Skeletal muscle satellite cell (primary cell): ENCODE measurements around the gene ST3GAL4.

ENCODE experiments used
- H3K27me3 ChIP-seq: 2 replicates; pipeline ENCODE4 v1.7.0; 2013; ENCODE audit warnings: low read length; ENCODE audit not compliant: control insufficient read depth, insufficient read depth
- H3K36me3 ChIP-seq: 2 replicates; pipeline ENCODE4 v1.7.0; 2013; ENCODE audit warnings: mild to moderate bottlenecking, control low read depth, low read length; ENCODE audit not compliant: insufficient read depth
- H3K4me1 ChIP-seq: 2 replicates; pipeline ENCODE4 v1.7.0; 2013; ENCODE audit warnings: low read length; ENCODE audit not compliant: control insufficient read depth, insufficient read depth
- H3K4me2 ChIP-seq: 2 replicates; pipeline ENCODE4 v1.7.0; 2013; ENCODE audit warnings: mild to moderate bottlenecking, low read length
- H3K4me3 ChIP-seq: 2 replicates; pipeline ENCODE4 v1.7.0; 2013; ENCODE audit warnings: low read length
- H3K9ac ChIP-seq: 2 replicates; pipeline ENCODE4 v1.7.0; 2013; ENCODE audit warnings: mild to moderate bottlenecking, low read depth, low read length, moderate library complexity
- H3K9me3 ChIP-seq: replicated peaks from 2 replicates; pipeline ENCODE4 v1.7.0; 2013; ENCODE audit warnings: mild to moderate bottlenecking, control low read depth, low read length

The ST3GAL4 gene

GRCh38 chr11:126424471-126425039 lies 69.1 kb downstream of the ST3GAL4 start:
- Histone ChIP-seq H3K4me1 (no peaks in the 10 kb centered on the region), H3K9ac (no peak overlapping the region), H3K27me3 (no peaks in the 10 kb centered on the region), H3K4me3 (no peak overlapping the region), H3K36me3 (no peaks in the 10 kb centered on the region), H3K4me2 (no peak overlapping the region), H3K9me3 (no peaks in the 10 kb centered on the region)

GRCh38 chr11:126426106-126426505 lies 70.6 kb downstream of the ST3GAL4 start:
- Histone ChIP-seq H3K36me3 (no peaks in the 10 kb centered on the region), H3K4me3 (no peak overlapping the region)

GRCh38 chr11:126426820-126427749 lies 71.6 kb downstream of the ST3GAL4 start:
- no peaks in the 10 kb centered on the region for H3K36me3 ChIP-seq
- H3K4me2 ChIP-seq = no peak overlapping the region
- H3K9ac ChIP-seq = no peak overlapping the region
- H3K4me3 ChIP-seq = no peak overlapping the region
- no peaks in the 10 kb centered on the region for H3K27me3 ChIP-seq
- H3K4me1 ChIP-seq = peaks cover 17% of the 10 kb centered on the region
- H3K9me3 ChIP-seq = no peaks in the 10 kb centered on the region

More at GRCh38 chr11:126426106-126426505, 70.6 kb downstream of the ST3GAL4 start:
- Histone ChIP-seq H3K27me3 (no peaks in the 10 kb centered on the region), H3K4me2 (no peak overlapping the region), H3K4me1 (peaks cover 8% of the 10 kb centered on the region), H3K9ac (no peak overlapping the region), H3K9me3 (no peaks in the 10 kb centered on the region)

GRCh38 chr11:126430581-126431335 lies 75.3 kb downstream of the ST3GAL4 start:
- Histone ChIP-seq H3K36me3 (no peaks in the 10 kb centered on the region), H3K9ac (peak overlapping the region; percentile 66), H3K4me3 (peak overlapping the region; percentile 20), H3K9me3 (no peaks in the 10 kb centered on the region), H3K27me3 (no peaks in the 10 kb centered on the region), H3K4me1 (peaks cover 24% of the 10 kb centered on the region), H3K4me2 (no peak overlapping the region)

- peak overlapping the region; percentile 28 for H3K4me3 ChIP-seq
Measured at GRCh38 chr11:126431401-126432064, 76.0 kb downstream of the ST3GAL4 start.

GRCh38 chr11:126432065-126432461 lies 76.6 kb downstream of the ST3GAL4 start:
- peak overlapping the region; percentile 28 for H3K4me3 ChIP-seq
- H3K36me3 ChIP-seq = no peaks in the 10 kb centered on the region
- peaks cover 24% of the 10 kb centered on the region for H3K4me1 ChIP-seq
- peak overlapping the region; percentile 22 for H3K4me2 ChIP-seq
- H3K9ac ChIP-seq = peak overlapping the region; percentile 66
- no peaks in the 10 kb centered on the region for H3K9me3 ChIP-seq
- H3K27me3 ChIP-seq = no peaks in the 10 kb centered on the region

More at GRCh38 chr11:126431401-126432064, 76.0 kb downstream of the ST3GAL4 start:
- Histone ChIP-seq H3K36me3 (no peaks in the 10 kb centered on the region), H3K4me1 (peaks cover 24% of the 10 kb centered on the region), H3K9me3 (no peaks in the 10 kb centered on the region), H3K4me2 (peak overlapping the region; percentile 33), H3K9ac (peak overlapping the region; percentile 66), H3K27me3 (no peaks in the 10 kb centered on the region)

- Histone ChIP-seq H3K4me1 (peaks cover 24% of the 10 kb centered on the region), H3K4me3 (no peak overlapping the region), H3K9ac (no peak overlapping the region), H3K36me3 (no peaks in the 10 kb centered on the region), H3K4me2 (no peak overlapping the region), H3K27me3 (no peaks in the 10 kb centered on the region), H3K9me3 (no peaks in the 10 kb centered on the region)
Measured at GRCh38 chr11:126432525-126432924, 77.0 kb downstream of the ST3GAL4 start.

- H3K4me1 ChIP-seq = peaks cover 24% of the 10 kb centered on the region
- no peak overlapping the region for H3K9ac ChIP-seq
- no peaks in the 10 kb centered on the region for H3K27me3 ChIP-seq
- no peaks in the 10 kb centered on the region for H3K36me3 ChIP-seq
- H3K4me2 ChIP-seq = no peak overlapping the region
- no peak overlapping the region for H3K4me3 ChIP-seq
- no peaks in the 10 kb centered on the region for H3K9me3 ChIP-seq
Measured at GRCh38 chr11:126433244-126433846, 77.9 kb downstream of the ST3GAL4 start.

GRCh38 chr11:126433989-126434949 lies 78.8 kb downstream of the ST3GAL4 start:
- H3K9ac ChIP-seq = no peak overlapping the region
- no peak overlapping the region for H3K4me2 ChIP-seq
- H3K4me3 ChIP-seq = no peak overlapping the region
- no peaks in the 10 kb centered on the region for H3K36me3 ChIP-seq
- H3K27me3 ChIP-seq = no peaks in the 10 kb centered on the region
- peaks cover 24% of the 10 kb centered on the region for H3K4me1 ChIP-seq
- H3K9me3 ChIP-seq = no peaks in the 10 kb centered on the region

GRCh38 chr11:126434950-126435335 lies 79.5 kb downstream of the ST3GAL4 start:
- H3K27me3 ChIP-seq = no peaks in the 10 kb centered on the region
- no peak overlapping the region for H3K4me3 ChIP-seq
- no peak overlapping the region for H3K9ac ChIP-seq
- no peaks in the 10 kb centered on the region for H3K36me3 ChIP-seq
- no peaks in the 10 kb centered on the region for H3K9me3 ChIP-seq
- peaks cover 24% of the 10 kb centered on the region for H3K4me1 ChIP-seq
- no peak overlapping the region for H3K4me2 ChIP-seq
